Astrocyte (in vitro differentiated cells and primary cell): ENCODE measurements around the gene HPN.
"Not testable (repeated sequence)": the region's sequence is repeated elsewhere in the genome, so short reads cannot be mapped to it uniquely, and the experiment has no call there.

Experiments used
- EZH2 ChIP-seq: IDR thresholded peaks from 2 replicates; pipeline ENCODE4 v1.6.1; 2012; ENCODE audit warnings: mild to moderate bottlenecking, low read length, inconsistent platforms; ENCODE audit not compliant: insufficient read depth
- TF ChIP-seq, protein P1 (sequence below): IDR thresholded peaks from 2 replicates; pipeline ENCODE4 v1.5.1; 2011; ENCODE audit warnings: low read depth, mild to moderate bottlenecking, inconsistent platforms, low read length, moderate library complexity; ENCODE audit not compliant: insufficient read depth

DNA sequence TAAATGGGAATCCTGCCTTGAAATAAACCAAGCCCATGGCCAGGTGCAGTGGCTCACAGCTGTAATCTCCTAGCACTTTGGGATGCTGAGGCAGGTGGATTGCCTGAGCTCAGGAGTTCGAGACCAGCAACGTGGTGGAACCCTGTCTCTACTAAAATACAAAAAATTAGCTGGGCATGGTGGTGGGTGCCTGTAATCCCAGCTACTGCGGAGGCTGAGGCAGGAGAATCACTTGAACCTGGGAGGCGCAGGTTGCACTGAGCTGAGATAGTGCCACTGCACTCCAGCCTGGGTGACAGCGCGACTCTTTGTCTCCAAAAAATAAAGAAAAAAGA is 35.5 kb upstream of the HPN start:
- TF ChIP-seq, protein P1, sequence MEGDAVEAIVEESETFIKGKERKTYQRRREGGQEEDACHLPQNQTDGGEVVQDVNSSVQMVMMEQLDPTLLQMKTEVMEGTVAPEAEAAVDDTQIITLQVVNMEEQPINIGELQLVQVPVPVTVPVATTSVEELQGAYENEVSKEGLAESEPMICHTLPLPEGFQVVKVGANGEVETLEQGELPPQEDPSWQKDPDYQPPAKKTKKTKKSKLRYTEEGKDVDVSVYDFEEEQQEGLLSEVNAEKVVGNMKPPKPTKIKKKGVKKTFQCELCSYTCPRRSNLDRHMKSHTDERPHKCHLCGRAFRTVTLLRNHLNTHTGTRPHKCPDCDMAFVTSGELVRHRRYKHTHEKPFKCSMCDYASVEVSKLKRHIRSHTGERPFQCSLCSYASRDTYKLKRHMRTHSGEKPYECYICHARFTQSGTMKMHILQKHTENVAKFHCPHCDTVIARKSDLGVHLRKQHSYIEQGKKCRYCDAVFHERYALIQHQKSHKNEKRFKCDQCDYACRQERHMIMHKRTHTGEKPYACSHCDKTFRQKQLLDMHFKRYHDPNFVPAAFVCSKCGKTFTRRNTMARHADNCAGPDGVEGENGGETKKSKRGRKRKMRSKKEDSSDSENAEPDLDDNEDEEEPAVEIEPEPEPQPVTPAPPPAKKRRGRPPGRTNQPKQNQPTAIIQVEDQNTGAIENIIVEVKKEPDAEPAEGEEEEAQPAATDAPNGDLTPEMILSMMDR = not testable (repeated sequence)
- TF ChIP-seq EZH2 = not testable (repeated sequence)
